Progenitor cell of endocrine pancreas (in vitro differentiated cells): ENCODE results near the gene CIT. TPM values are rescaled to one million over a fixed set of nuclear protein-coding genes. Genes with fewer than 3 reads are reported as not detected.
A peak's percentile ranks its signal among the peaks of the same experiment; 100 is the strongest.

Experiments
- DNase-seq: peaks from one replicate; pipeline ENCODE4 v3.0.0; 2021; ENCODE audit warnings: low spot score; ENCODE audit not compliant: unreplicated experiment
- H3K27ac Mint-ChIP-seq: 2 replicates; pipeline ENCODE4 v1.8.0; 2021; ENCODE audit warnings: mild to moderate bottlenecking, moderate library complexity, mixed read lengths
- H3K27me3 Mint-ChIP-seq: 2 replicates; pipeline ENCODE4 v1.8.0; 2021; ENCODE audit warnings: mixed read lengths
- H3K36me3 Mint-ChIP-seq: 2 replicates; pipeline ENCODE4 v1.8.0; 2022; ENCODE audit warnings: mixed read lengths; ENCODE audit not compliant: insufficient read depth
- H3K4me1 Mint-ChIP-seq: 2 replicates; pipeline ENCODE4 v1.8.0; 2021; ENCODE audit warnings: low read depth, mixed read lengths
- H3K4me3 Mint-ChIP-seq: 2 replicates; pipeline ENCODE4 v1.8.0; 2021; ENCODE audit warnings: low read depth, mild to moderate bottlenecking, moderate library complexity, mixed read lengths
- H3K9me3 Mint-ChIP-seq: 2 replicates; pipeline ENCODE4 v1.8.0; 2021; ENCODE audit warnings: low read depth, mixed read lengths
- CTCF ChIP-seq: fragments of 200-600 bp; sonication (generic); IDR thresholded peaks from one replicate; pipeline ENCODE4 v1.5.0; 2021; ENCODE audit warnings: antibody characterized with exemption, mild to moderate bottlenecking; ENCODE audit not compliant: unreplicated experiment
- total RNA-seq: library from RNA; stranded (reverse); gene quantifications from 2 replicates; pipeline ENCODE4 v1.2.1, GENCODE V29; 2021

Gene CIT
- total RNA-seq, 1 donor from 2014 or later: 44.1 TPM

- no peaks in the 10 kb centered on the region for H3K9me3 Mint-ChIP-seq
Observed at GRCh38 chr12:119727600-119728443, 149.3 kb downstream of the CIT start.

GRCh38 chr12:119725523-119725922, 151.6 kb downstream of the CIT start:
- Mint-ChIP-seq H3K27me3 (no peaks in the 10 kb centered on the region), H3K9me3 (no peaks in the 10 kb centered on the region), H3K4me1 (no peaks in the 10 kb centered on the region), H3K4me3 (no peak overlapping the region), H3K36me3 (no peaks in the 10 kb centered on the region), H3K27ac (no peak overlapping the region)
- DNase-seq: no peak
- TF ChIP-seq CTCF: no peak

More at GRCh38 chr12:119727600-119728443, 149.3 kb downstream of the CIT start:
- no peak for DNase-seq
- Mint-ChIP-seq H3K27me3 (no peaks in the 10 kb centered on the region), H3K4me3 (no peak overlapping the region), H3K27ac (peak overlapping the region; percentile 24), H3K4me1 (no peaks in the 10 kb centered on the region), H3K36me3 (peaks cover 2% of the 10 kb centered on the region)
- TF ChIP-seq CTCF: no peak

- no peak for DNase-seq
- H3K36me3 Mint-ChIP-seq: peaks cover 3% of the 10 kb centered on the region
- no peaks in the 10 kb centered on the region for H3K27me3 Mint-ChIP-seq
- H3K27ac Mint-ChIP-seq: no peak overlapping the region
- peaks cover 5% of the 10 kb centered on the region for H3K4me1 Mint-ChIP-seq
- H3K9me3 Mint-ChIP-seq: no peaks in the 10 kb centered on the region
- TF ChIP-seq CTCF: no peak
- no peak overlapping the region for H3K4me3 Mint-ChIP-seq
Observed at GRCh38 chr12:119721306-119721705, 155.8 kb downstream of the CIT start.

- no peak overlapping the region for H3K27ac Mint-ChIP-seq
- H3K36me3 Mint-ChIP-seq: peaks cover 6% of the 10 kb centered on the region
- no peak for DNase-seq
- no peak overlapping the region for H3K4me3 Mint-ChIP-seq
- H3K9me3 Mint-ChIP-seq: no peaks in the 10 kb centered on the region
- no peak for TF ChIP-seq CTCF
- H3K4me1 Mint-ChIP-seq: peaks cover 6% of the 10 kb centered on the region
- H3K27me3 Mint-ChIP-seq: no peaks in the 10 kb centered on the region
Observed at GRCh38 chr12:119720349-119720748, 156.8 kb downstream of the CIT start.

GRCh38 chr12:119718141-119718540, 159.0 kb downstream of the CIT start:
- Mint-ChIP-seq H3K4me3 (no peak overlapping the region), H3K27me3 (no peaks in the 10 kb centered on the region), H3K9me3 (peaks cover 3% of the 10 kb centered on the region), H3K4me1 (peaks cover 6% of the 10 kb centered on the region), H3K27ac (no peak overlapping the region), H3K36me3 (peaks cover 12% of the 10 kb centered on the region)
- DNase-seq: no peak
- no peak for TF ChIP-seq CTCF
